Hematopoietic multipotent progenitor cell treated with erythropoietin and hydrocortisone succinate and interleukin-3 and kit ligand, for 8 days (in vitro differentiated cells): ENCODE measurements around the gene RPTOR.

Source experiments
- DNase-seq: peaks from one replicate; pipeline ENCODE4 v3.0.0-alpha.2; 2015

The RPTOR gene

DNA sequence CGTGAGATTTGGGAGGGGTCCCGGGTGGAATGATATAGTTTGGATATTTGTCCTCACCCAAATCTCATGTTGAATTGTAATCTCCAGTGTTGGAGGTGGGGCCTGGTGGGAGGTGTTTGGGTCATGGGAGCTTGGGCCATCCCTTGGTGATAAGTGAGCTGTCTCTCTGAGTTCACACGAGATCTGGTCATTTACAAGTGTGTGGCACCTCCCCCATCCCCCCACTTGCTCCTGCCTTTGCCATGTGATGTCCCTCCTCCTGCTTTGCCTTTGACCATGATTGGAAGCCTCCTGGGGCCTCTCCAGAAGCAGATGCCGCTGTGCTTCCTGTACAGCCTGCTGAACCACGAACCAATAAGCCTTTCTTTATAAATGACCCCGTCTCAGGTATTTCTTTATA lies 469.0 kb downstream of the RPTOR start:
- no peak for DNase-seq

- DNase-seq, result no peak
Observed at GRCh38 chr17:81015136-81015535, 470.5 kb downstream of the RPTOR start.
